ENCODE results near the gene CHRM1. TPM values are rescaled to one million over a fixed set of nuclear protein-coding genes. Genes with fewer than 3 reads are reported as not detected.

The CHRM1 gene
- total RNA-seq, 4 donors from 2014 or later = 0.32 to 0.41 TPM; not detected in 2

- H3K4me1 ChIP-seq = no peaks in the 10 kb centered on the region
- peaks cover 10% of the 10 kb centered on the region for H3K27me3 ChIP-seq
- H3K9me3 ChIP-seq = no peaks in the 10 kb centered on the region
- no peaks in the 10 kb centered on the region for H3K36me3 ChIP-seq
- no peak for TF ChIP-seq EP300 (IDR thresholded peaks at IDR 0.05; ENCODE audit: low read depth)
- no peak for TF ChIP-seq POLR2AphosphoS5 (IDR thresholded peaks at IDR 0.05)
- TF ChIP-seq POLR2A (IDR thresholded peaks at IDR 0.05) = no peak
- TF ChIP-seq CTCF (IDR thresholded peaks at IDR 0.05) = no peak
- 81% methylated on average over 5 of the region's 5 CpGs; no CpG with 5 or more reads in 1 of the 2 donors for WGBS, 2 donors (ENCODE audit: low coverage in 1 of 2)
- no peak overlapping the region for H3K4me3 ChIP-seq
- H3K27ac ChIP-seq = no peak overlapping the region
- intact Hi-C loops (cut with DNase I; ENCODE audit: low total_unique reads) = no loop called here
- in situ Hi-C loops (cut with MboI; ENCODE audit: low pct_ligation_motif_present in 1 of 4, low pct_unique_long_range_greater_than_20kb in 1 of 4, low sequenced_read_pairs in 3 of 4) = no loop called here
- no peak for DNase-seq
These were observed 12.8 kb upstream of the CHRM1 start for GRCh38 chr11:62933750-62934495.

DNA sequence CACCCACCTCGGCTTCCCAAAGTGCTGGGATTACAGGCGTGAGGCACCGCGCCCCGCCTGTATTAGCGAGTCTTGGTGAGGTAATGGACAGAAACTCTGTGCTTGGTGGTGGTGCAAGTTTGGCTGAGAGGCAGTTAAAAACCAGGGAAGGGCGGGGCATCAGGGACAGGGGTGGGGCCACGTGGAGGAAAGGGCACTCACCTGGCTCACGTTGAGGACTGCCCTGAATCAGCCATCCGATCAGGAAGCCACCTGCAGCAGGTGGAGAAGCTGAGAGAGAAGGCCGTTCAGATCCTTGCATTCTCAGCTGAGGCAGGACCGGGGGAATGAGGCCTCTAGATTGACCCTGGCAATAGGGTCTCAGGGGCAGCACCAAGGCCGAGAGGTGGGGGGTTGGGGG, 12.1 kb upstream of the CHRM1 start:
- TF ChIP-seq EP300 (IDR thresholded peaks at IDR 0.05; ENCODE audit: low read depth) (no peak), POLR2A (IDR thresholded peaks at IDR 0.05) (no peak), CTCF (IDR thresholded peaks at IDR 0.05) (no peak), POLR2AphosphoS5 (IDR thresholded peaks at IDR 0.05) (no peak)
- no peaks in the 10 kb centered on the region for H3K4me1 ChIP-seq
- H3K27me3 ChIP-seq = peaks cover 16% of the 10 kb centered on the region
- no peak for DNase-seq
- H3K9me3 ChIP-seq = no peaks in the 10 kb centered on the region
- no peak overlapping the region for H3K4me3 ChIP-seq
- 70% methylated on average over 13 of the region's 13 CpGs; no CpG with 5 or more reads in 1 of the 2 donors for WGBS, 2 donors (ENCODE audit: low coverage in 1 of 2)
- in situ Hi-C loops (cut with MboI; ENCODE audit: low pct_ligation_motif_present in 1 of 4, low pct_unique_long_range_greater_than_20kb in 1 of 4, low sequenced_read_pairs in 3 of 4) (no loop called here), intact Hi-C loops (cut with DNase I; ENCODE audit: low total_unique reads) (no loop called here)
- no peaks in the 10 kb centered on the region for H3K36me3 ChIP-seq
- H3K27ac ChIP-seq = no peak overlapping the region

- Histone ChIP-seq H3K36me3 (no peaks in the 10 kb centered on the region), H3K27ac (no peak overlapping the region), H3K4me1 (peaks cover 0 to 3% (median under 1%) of the 10 kb centered on the region in 4 donors), H3K4me3 (no peak overlapping the region), H3K9me3 (no peaks in the 10 kb centered on the region), H3K27me3 (peaks cover 32% of the 10 kb centered on the region)
- WGBS, 2 donors (ENCODE audit: low coverage in 1 of 2) = 52% methylated on average over 5 to 8 of the region's 8 CpGs
- DNase-seq = no peak
- TF ChIP-seq CTCF (IDR thresholded peaks at IDR 0.05) (no peak), POLR2A (IDR thresholded peaks at IDR 0.05) (no peak), EP300 (IDR thresholded peaks at IDR 0.05; ENCODE audit: low read depth) (no peak), POLR2AphosphoS5 (IDR thresholded peaks at IDR 0.05) (no peak)
- in situ Hi-C loops (cut with MboI; ENCODE audit: low pct_ligation_motif_present in 1 of 4, low pct_unique_long_range_greater_than_20kb in 1 of 4, low sequenced_read_pairs in 3 of 4) (no loop called here), intact Hi-C loops (cut with DNase I; ENCODE audit: low total_unique reads) (no loop called here)
These were observed 10.5 kb upstream of the CHRM1 start for GRCh38 chr11:62931499-62932278.

- intact Hi-C loops (cut with DNase I; ENCODE audit: low total_unique reads) (no loop called here), in situ Hi-C loops (cut with MboI; ENCODE audit: low pct_ligation_motif_present in 1 of 4, low pct_unique_long_range_greater_than_20kb in 1 of 4, low sequenced_read_pairs in 3 of 4) (no loop called here)
These were observed 9.5 kb upstream of the CHRM1 start for GRCh38 chr11:62930666-62931065.

More at GRCh38 chr11:62930666-62931065, 9.5 kb upstream of the CHRM1 start:
- Histone ChIP-seq H3K4me1 (peaks cover 0 to 13% (median 10%) of the 10 kb centered on the region in 4 donors), H3K4me3 (no peak overlapping the region), H3K27ac (no peak overlapping the region), H3K27me3 (peaks cover 42% of the 10 kb centered on the region), H3K36me3 (no peaks in the 10 kb centered on the region), H3K9me3 (no peaks in the 10 kb centered on the region)
- 43 to 56% methylated on average over 1 of the region's 1 CpG for WGBS, 2 donors (ENCODE audit: low coverage in 1 of 2)
- no peak for TF ChIP-seq POLR2AphosphoS5 (IDR thresholded peaks at IDR 0.05)
- TF ChIP-seq EP300 (IDR thresholded peaks at IDR 0.05; ENCODE audit: low read depth) = no peak
- TF ChIP-seq POLR2A (IDR thresholded peaks at IDR 0.05) = no peak
- no peak for TF ChIP-seq CTCF (IDR thresholded peaks at IDR 0.05)
- no peak for DNase-seq
